Daoy (cell line): ENCODE results near the gene DEFB125. TPM values are rescaled to one million over a fixed set of nuclear protein-coding genes. Genes with fewer than 3 reads are reported as not detected.
"Not testable (repeated sequence)": the region's sequence is repeated elsewhere in the genome, so short reads cannot be mapped to it uniquely, and the experiment has no call there.

Source experiments
- DNase-seq: peaks from one replicate; pipeline ENCODE4 v3.0.0-alpha.2; 2015; ENCODE audit warnings: low read depth
- total RNA-seq: library from RNA; depleted of rRNA; stranded (reverse); fragments of >200 nt; shearing (Covaris generic); gene quantifications from 2 replicates; pipeline ENCODE4 v1.2.3, GENCODE V29; 2014; rRNA removed

Gene DEFB125
- not detected in 2 replicates for total RNA-seq

- DNase-seq = no peak
These were observed at the start of gene DEFB125 for GRCh38 chr20:87401-87800. DEFB125 (plus strand) TSS chr20:87672; CDS start chr20:87710, 38 bp downstream.

GRCh38 chr20:60035-60918 lies 27.2 kb upstream of the DEFB125 start:
- no peak for DNase-seq

- no peak for DNase-seq
These were observed 26.2 kb upstream of the DEFB125 start for GRCh38 chr20:61230-61629.

- no peak for DNase-seq
These were observed 25.7 kb upstream of the DEFB125 start for GRCh38 chr20:61757-62156.

GRCh38 chr20:62487-62886 lies 25.0 kb upstream of the DEFB125 start:
- DNase-seq = no peak

- DNase-seq = no peak
These were observed 23.4 kb upstream of the DEFB125 start for GRCh38 chr20:64026-64603.

GRCh38 chr20:64766-65322 lies 22.6 kb upstream of the DEFB125 start:
- no peak for DNase-seq

- no peak for DNase-seq
These were observed 10.2 kb upstream of the DEFB125 start for GRCh38 chr20:77231-77630.

GRCh38 chr20:78338-78737 lies 9.1 kb upstream of the DEFB125 start:
- no peak for DNase-seq

- no peak for DNase-seq
These were observed 7.9 kb upstream of the DEFB125 start for GRCh38 chr20:79565-79964.

GRCh38 chr20:90651-91050 lies 3.2 kb downstream of the DEFB125 start:
- no peak for DNase-seq

- no peak for DNase-seq
These were observed 6.2 kb downstream of the DEFB125 start for GRCh38 chr20:93641-94040.

GRCh38 chr20:95215-95614 lies 7.7 kb downstream of the DEFB125 start:
- DNase-seq = no peak

GRCh38 chr20:97691-98090 lies 10.2 kb downstream of the DEFB125 start:
- not testable (repeated sequence) for DNase-seq

GRCh38 chr20:101975-102374 lies 14.5 kb downstream of the DEFB125 start:
- DNase-seq = no peak

GRCh38 chr20:103456-103855 lies 16.0 kb downstream of the DEFB125 start:
- DNase-seq = no peak

GRCh38 chr20:112396-112795 lies 24.9 kb downstream of the DEFB125 start:
- no peak for DNase-seq

- no peak for DNase-seq
These were observed 30.0 kb downstream of the DEFB125 start for GRCh38 chr20:117518-117917.

GRCh38 chr20:129786-130323 lies 42.4 kb downstream of the DEFB125 start:
- DNase-seq = not testable (repeated sequence)

GRCh38 chr20:137668-138490 lies 50.4 kb downstream of the DEFB125 start:
- no peak for DNase-seq

GRCh38 chr20:142290-142689 lies 54.8 kb downstream of the DEFB125 start, which contains the start of gene DEFB126:
DEFB126 (plus strand) TSS chr20:142590; CDS start chr20:142629, 39 bp downstream.
- DNase-seq = no peak

- no peak for DNase-seq
These were observed 58.4 kb downstream of the DEFB125 start for GRCh38 chr20:145877-146276.
